Measurements from ENCODE around the gene SHH. TPM values are rescaled to one million over a fixed set of nuclear protein-coding genes. Genes with fewer than 3 reads are reported as not detected.

The SHH gene
- total and polyA plus RNA-seq, 2 of the 13 experiments (the other 11 are each of a cell fraction or from before 2014, with no cell fraction given), result 1.9 to 3.4 TPM

DNA sequence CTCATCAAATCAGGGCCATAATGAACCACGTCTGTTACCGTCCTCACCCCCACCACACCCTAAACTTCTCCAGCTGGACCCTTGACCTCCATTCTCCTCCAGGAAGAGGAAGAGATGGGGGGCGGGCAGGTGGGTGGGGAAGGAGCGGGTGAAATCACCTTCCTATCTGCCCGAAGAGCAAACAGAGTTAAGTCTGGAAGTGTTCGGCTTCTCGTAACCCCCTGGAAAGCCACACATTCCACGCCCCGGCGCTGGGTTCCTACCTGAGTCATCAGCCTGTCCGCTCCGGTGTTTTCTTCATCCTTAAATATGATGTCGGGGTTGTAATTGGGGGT lies 736 bp downstream of the SHH start:
- Histone ChIP-seq H3K27ac (ENCODE audit: extremely low read length, insufficient read depth, low read length) (no peak overlapping the region), H3K9me3 (ENCODE audit: low read length) (no peaks in the 10 kb centered on the region), H3K79me2 (ENCODE audit: insufficient read depth, low read length) (no peaks in the 10 kb centered on the region), H3K4me2 (ENCODE audit: low read depth, low read length) (peak overlapping the region; percentile 94; the same call in 1 of the 2 replicates), H3K4me3 (replicated peaks in 1 of 3; ENCODE audit: insufficient read depth in 1 of 3, low read depth in 2 of 3, low read length in 3 of 3) (peak overlapping the region in 2 of 3 experiments; percentile 37 to 61; a peak in 2 of 6 replicates), H3K36me3 (replicated peaks in 1 of 2; ENCODE audit: control insufficient read depth in 1 of 2, insufficient read depth in 2 of 2, low read length in 2 of 2) (no peaks in the 10 kb centered on the region), H3K9ac (ENCODE audit: insufficient read depth, low read depth, low read length) (no peak overlapping the region), H2AFZ (ENCODE audit: low read length) (no peak overlapping the region), H3K4me1 (ENCODE audit: insufficient read depth, low read length) (peaks cover 59% of the 10 kb centered on the region), H4K20me1 (ENCODE audit: insufficient read depth, low read length) (peaks cover 5% of the 10 kb centered on the region; the same call in 1 of the 2 replicates), H3K27me3 (ENCODE audit: control insufficient read depth in 1 of 2, insufficient read depth in 2 of 2, low read length in 2 of 2) (peaks cover 7 to 57% of the 10 kb centered on the region in 2 experiments; a peak in 4 of 5 replicates)
- 7% methylated on average over 12 of the region's 13 CpGs for WGBS (ENCODE audit: low lambda C conversion rate)
- intact Hi-C loops (cut with micrococcal nuclease; ENCODE audit: unreplicated experiment), result loop anchor here (5.0 kb wide), 2 partner anchors 661 to 1006 kb away; no protein-coding TSS in a partner anchor
- no TSS peak for BruUV-seq (replicated peaks)
- ATAC-seq, result no peak
- FAIRE-seq, result no peak
- in situ Hi-C loops (cut with HindIII; ENCODE audit: extremely low pct_ligation_motif_present, low pct_unique_long_range_greater_than_20kb), result loop anchor here (5.0 to 25.0 kb wide), 3 partner anchors 153 to 826 kb away; partner anchors contain the start of gene RNF32
- ChIA-PET POLR2A (interaction anchor here (2.4 kb wide), 1 partner anchor 150 kb away, joined by 14 read pairs; no protein-coding TSS in a partner anchor), CTCF (ENCODE audit: low intra/inter-chr PET ratio, low total read pairs) (no interaction called here)
- DNase-seq (ENCODE audit: low spot score), result no peak
- TF ChIP-seq, protein P1, sequence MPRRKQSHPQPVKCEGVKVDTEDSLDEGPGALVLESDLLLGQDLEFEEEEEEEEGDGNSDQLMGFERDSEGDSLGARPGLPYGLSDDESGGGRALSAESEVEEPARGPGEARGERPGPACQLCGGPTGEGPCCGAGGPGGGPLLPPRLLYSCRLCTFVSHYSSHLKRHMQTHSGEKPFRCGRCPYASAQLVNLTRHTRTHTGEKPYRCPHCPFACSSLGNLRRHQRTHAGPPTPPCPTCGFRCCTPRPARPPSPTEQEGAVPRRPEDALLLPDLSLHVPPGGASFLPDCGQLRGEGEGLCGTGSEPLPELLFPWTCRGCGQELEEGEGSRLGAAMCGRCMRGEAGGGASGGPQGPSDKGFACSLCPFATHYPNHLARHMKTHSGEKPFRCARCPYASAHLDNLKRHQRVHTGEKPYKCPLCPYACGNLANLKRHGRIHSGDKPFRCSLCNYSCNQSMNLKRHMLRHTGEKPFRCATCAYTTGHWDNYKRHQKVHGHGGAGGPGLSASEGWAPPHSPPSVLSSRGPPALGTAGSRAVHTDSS (CRISPR knock-in tag; conservative IDR thresholded peaks at IDR 0.05), result no peak
- TF ChIP-seq FOSL2 (CRISPR knock-in tag; IDR thresholded peaks at IDR 0.05), result 0 out of 2 replicates have a peak, but pooled peaks have one; percentile 19

DNA sequence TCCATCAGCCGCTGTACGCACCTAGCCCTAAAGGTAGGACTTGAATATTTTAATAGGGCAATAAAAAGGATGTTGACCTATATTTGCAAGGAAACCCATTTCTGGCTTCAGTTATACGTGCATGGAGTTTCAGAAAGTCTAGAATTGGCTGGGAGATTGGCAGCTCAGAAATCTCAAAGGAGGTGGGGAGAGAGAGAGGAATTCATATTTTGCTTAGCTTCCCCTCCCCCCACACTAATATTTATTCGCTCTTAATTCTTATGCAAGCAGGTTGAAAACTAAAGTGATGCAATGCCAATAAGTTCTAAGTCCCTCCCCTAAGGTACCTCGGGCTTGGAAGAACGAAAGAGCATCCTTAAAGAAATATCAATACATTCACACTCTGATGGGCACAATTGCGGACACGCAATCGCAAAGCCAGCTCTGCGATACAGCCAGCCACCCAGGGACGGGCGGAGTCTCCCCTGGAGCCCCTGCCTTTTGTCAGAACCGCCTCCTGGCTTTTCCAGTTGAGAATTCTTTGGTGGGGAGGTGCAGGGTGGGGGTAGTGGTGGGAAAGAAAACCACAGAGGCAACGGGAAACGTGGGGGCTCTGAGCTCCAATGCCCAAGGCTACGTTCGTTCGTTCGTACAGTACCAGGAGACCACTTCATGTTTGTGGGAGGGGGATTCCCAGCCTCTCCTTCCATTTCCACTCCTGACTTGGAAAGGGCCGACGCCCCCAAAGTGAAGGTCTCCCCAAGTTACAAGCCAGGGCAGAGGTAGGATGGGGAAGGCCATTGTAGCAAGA lies 1.3 kb downstream of the SHH start:
- Histone ChIP-seq H3K4me1 (ENCODE audit: insufficient read depth, low read length) (peaks cover 59% of the 10 kb centered on the region), H3K27me3 (ENCODE audit: control insufficient read depth in 1 of 2, insufficient read depth in 2 of 2, low read length in 2 of 2) (peaks cover 7 to 51% of the 10 kb centered on the region in 2 experiments; a peak in 4 of 5 replicates), H3K9me3 (ENCODE audit: low read length) (no peaks in the 10 kb centered on the region), H3K79me2 (ENCODE audit: insufficient read depth, low read length) (no peaks in the 10 kb centered on the region), H3K27ac (ENCODE audit: extremely low read length, insufficient read depth, low read length) (no peak overlapping the region), H3K4me2 (ENCODE audit: low read depth, low read length) (peak overlapping the region; percentile 94), H3K36me3 (replicated peaks in 1 of 2; ENCODE audit: control insufficient read depth in 1 of 2, insufficient read depth in 2 of 2, low read length in 2 of 2) (no peaks in the 10 kb centered on the region), H4K20me1 (ENCODE audit: insufficient read depth, low read length) (peaks cover 5% of the 10 kb centered on the region; the same call in 1 of the 2 replicates), H3K4me3 (replicated peaks in 1 of 3; ENCODE audit: insufficient read depth in 1 of 3, low read depth in 2 of 3, low read length in 3 of 3) (peak overlapping the region; percentile 63 to 90 (median 81); a peak in 4 of 6 replicates), H3K9ac (ENCODE audit: insufficient read depth, low read depth, low read length) (no peak overlapping the region), H2AFZ (ENCODE audit: low read length) (no peak overlapping the region)
- WGBS (ENCODE audit: low lambda C conversion rate), result 30% methylated on average over 19 of the region's 21 CpGs
- ATAC-seq (no peak), DNase-seq (ENCODE audit: low spot score) (no peak), FAIRE-seq (no peak)
- intact Hi-C loops (cut with micrococcal nuclease; ENCODE audit: unreplicated experiment), result loop anchor here (5.0 kb wide), 2 partner anchors 661 to 1006 kb away; no protein-coding TSS in a partner anchor
- POLR2A ChIA-PET, result interaction anchor here (0.9 to 3.0 kb wide), 3 partner anchors 141 to 804 kb away, joined by 3 to 17 read pairs (median 5); no protein-coding TSS in a partner anchor
- no TSS peak for BruUV-seq (replicated peaks)
- TF ChIP-seq, protein P2, sequence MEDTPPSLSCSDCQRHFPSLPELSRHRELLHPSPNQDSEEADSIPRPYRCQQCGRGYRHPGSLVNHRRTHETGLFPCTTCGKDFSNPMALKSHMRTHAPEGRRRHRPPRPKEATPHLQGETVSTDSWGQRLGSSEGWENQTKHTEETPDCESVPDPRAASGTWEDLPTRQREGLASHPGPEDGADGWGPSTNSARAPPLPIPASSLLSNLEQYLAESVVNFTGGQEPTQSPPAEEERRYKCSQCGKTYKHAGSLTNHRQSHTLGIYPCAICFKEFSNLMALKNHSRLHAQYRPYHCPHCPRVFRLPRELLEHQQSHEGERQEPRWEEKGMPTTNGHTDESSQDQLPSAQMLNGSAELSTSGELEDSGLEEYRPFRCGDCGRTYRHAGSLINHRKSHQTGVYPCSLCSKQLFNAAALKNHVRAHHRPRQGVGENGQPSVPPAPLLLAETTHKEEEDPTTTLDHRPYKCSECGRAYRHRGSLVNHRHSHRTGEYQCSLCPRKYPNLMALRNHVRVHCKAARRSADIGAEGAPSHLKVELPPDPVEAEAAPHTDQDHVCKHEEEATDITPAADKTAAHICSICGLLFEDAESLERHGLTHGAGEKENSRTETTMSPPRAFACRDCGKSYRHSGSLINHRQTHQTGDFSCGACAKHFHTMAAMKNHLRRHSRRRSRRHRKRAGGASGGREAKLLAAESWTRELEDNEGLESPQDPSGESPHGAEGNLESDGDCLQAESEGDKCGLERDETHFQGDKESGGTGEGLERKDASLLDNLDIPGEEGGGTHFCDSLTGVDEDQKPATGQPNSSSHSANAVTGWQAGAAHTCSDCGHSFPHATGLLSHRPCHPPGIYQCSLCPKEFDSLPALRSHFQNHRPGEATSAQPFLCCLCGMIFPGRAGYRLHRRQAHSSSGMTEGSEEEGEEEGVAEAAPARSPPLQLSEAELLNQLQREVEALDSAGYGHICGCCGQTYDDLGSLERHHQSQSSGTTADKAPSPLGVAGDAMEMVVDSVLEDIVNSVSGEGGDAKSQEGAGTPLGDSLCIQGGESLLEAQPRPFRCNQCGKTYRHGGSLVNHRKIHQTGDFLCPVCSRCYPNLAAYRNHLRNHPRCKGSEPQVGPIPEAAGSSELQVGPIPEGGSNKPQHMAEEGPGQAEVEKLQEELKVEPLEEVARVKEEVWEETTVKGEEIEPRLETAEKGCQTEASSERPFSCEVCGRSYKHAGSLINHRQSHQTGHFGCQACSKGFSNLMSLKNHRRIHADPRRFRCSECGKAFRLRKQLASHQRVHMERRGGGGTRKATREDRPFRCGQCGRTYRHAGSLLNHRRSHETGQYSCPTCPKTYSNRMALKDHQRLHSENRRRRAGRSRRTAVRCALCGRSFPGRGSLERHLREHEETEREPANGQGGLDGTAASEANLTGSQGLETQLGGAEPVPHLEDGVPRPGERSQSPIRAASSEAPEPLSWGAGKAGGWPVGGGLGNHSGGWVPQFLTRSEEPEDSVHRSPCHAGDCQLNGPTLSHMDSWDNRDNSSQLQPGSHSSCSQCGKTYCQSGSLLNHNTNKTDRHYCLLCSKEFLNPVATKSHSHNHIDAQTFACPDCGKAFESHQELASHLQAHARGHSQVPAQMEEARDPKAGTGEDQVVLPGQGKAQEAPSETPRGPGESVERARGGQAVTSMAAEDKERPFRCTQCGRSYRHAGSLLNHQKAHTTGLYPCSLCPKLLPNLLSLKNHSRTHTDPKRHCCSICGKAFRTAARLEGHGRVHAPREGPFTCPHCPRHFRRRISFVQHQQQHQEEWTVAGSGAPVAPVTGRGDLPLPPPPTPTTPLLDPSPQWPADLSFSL (CRISPR knock-in tag; IDR thresholded peaks at IDR 0.05), result 0 out of 2 replicates have a peak, but pooled peaks have one; percentile 15
- no peak for TF ChIP-seq KLF15 (CRISPR knock-in tag; IDR thresholded peaks at IDR 0.05; ENCODE audit: borderline replicate concordance)
- in situ Hi-C loops (cut with HindIII; ENCODE audit: extremely low pct_ligation_motif_present, low pct_unique_long_range_greater_than_20kb), result loop anchor here (5.0 to 25.0 kb wide), 3 partner anchors 154 to 826 kb away; partner anchors contain the start of gene RNF32
- CTCF ChIA-PET (ENCODE audit: low intra/inter-chr PET ratio, low total read pairs), result no interaction called here

Data from HepG2 (cell line).